Mammary epithelial cell (primary cell): Measurements from ENCODE around the gene KLHL29.

Experiments used
- EZH2 ChIP-seq: IDR thresholded peaks from 2 replicates; pipeline ENCODE4 v1.6.1; 2012; ENCODE audit warnings: low read length, inconsistent platforms, borderline replicate concordance
- TF ChIP-seq, protein P1 (sequence below), 2 donors: IDR thresholded peaks in 1 of 2; conservative IDR thresholded peaks in 1 of 2; 2 replicates each; pipeline ENCODE4 v1.5.1; 2011 to 2012; ENCODE audit warnings: inconsistent platforms in 2 of 2, low read length in 2 of 2, mild to moderate bottlenecking in 2 of 2, control low read depth in 1 of 2, low read depth in 1 of 2; ENCODE audit not compliant: insufficient read depth in 1 of 2; ENCODE audit errors: extremely low read depth in 1 of 2

DNA sequence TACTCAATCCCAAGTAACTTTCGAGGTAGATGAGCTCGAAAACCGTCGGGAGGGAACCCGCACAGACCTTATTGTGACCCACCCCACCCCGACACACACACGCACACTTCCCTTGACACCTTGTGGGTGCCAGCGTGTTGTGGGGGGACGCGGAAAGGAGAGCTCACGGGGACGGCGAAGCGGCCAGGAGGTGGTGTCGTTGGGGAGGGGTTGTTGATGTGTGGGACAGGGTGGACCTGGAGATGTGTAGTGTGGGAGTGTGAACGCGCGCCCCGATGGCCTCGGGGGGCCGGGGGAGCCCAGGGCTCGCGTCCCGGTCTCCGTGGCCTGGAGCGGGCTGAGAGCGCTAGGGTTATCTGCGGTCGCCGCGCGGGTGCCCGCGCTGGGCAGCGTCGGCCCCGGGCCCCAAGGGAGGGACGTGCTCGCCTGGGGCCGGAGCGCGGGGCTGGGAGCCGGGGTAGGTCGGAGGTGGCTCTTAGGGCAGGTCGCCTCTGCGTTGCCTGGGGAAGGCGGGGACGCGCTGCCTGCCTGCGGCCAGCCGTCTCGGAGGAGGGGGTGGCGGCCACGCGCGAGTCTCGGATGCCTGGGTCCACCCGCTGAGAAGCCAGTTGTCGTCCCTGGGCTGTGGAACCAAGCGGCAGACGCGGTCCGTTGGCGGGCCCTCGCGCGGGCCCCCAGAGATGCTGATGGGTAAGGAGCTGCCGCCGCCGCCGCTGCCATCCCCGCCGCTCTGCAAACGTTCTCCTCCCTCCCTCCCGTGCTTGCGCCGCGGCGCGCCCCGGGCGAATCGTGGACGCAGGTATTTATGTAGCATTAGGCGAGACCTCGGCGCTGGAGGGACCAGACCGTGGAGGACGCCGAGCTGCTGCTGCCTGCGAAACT lies 1.6 kb downstream of the KLHL29 start:
- TF ChIP-seq, protein P1, sequence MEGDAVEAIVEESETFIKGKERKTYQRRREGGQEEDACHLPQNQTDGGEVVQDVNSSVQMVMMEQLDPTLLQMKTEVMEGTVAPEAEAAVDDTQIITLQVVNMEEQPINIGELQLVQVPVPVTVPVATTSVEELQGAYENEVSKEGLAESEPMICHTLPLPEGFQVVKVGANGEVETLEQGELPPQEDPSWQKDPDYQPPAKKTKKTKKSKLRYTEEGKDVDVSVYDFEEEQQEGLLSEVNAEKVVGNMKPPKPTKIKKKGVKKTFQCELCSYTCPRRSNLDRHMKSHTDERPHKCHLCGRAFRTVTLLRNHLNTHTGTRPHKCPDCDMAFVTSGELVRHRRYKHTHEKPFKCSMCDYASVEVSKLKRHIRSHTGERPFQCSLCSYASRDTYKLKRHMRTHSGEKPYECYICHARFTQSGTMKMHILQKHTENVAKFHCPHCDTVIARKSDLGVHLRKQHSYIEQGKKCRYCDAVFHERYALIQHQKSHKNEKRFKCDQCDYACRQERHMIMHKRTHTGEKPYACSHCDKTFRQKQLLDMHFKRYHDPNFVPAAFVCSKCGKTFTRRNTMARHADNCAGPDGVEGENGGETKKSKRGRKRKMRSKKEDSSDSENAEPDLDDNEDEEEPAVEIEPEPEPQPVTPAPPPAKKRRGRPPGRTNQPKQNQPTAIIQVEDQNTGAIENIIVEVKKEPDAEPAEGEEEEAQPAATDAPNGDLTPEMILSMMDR (conservative IDR thresholded peaks at IDR 0.05 in 1 of 2, IDR thresholded peaks at IDR 0.05 in 1 of 2; ENCODE audit: extremely low read depth in 1 of 2, insufficient read depth in 1 of 2, low read depth in 1 of 2, low read length in 2 of 2), result no peak
- no peak for TF ChIP-seq EZH2
